ENCODE measurements around the gene ATP1A2.

ATP1A2 gene

GRCh38 chr1:160177231-160177630 lies 61.7 kb downstream of the ATP1A2 start:
- TF ChIP-seq EZH2phosphoT487 (conservative IDR thresholded peaks at IDR 0.05; ENCODE audit: low read length) (no peak), CTCF (IDR thresholded peaks at IDR 0.05; ENCODE audit: insufficient read depth, low read length, poor library complexity, severe bottlenecking) (no peak)
- Histone ChIP-seq H4K20me1 (ENCODE audit: low read depth, low read length) (no peaks in the 10 kb centered on the region), H3K4me2 (ENCODE audit: low read depth, low read length, poor library complexity, severe bottlenecking) (no peak overlapping the region), H3K79me2 (ENCODE audit: insufficient read depth, low read length) (no peaks in the 10 kb centered on the region), H3K27me3 (ENCODE audit: low read length) (no peaks in the 10 kb centered on the region), H3K9me3 (ENCODE audit: insufficient read depth, low read length) (no peaks in the 10 kb centered on the region), H2AFZ (ENCODE audit: low read depth, low read length, severe bottlenecking) (no peak overlapping the region), H3K27ac (ENCODE audit: low read depth, low read length) (no peak overlapping the region), H3K9ac (ENCODE audit: low read length) (no peak overlapping the region), H3F3A (ENCODE audit: insufficient read depth) (no peaks in the 10 kb centered on the region), H3K9me2 (replicated peaks; ENCODE audit: insufficient read depth, low read length) (no peaks in the 10 kb centered on the region), H3K36me3 (ENCODE audit: low read length) (no peaks in the 10 kb centered on the region), H3K4me3 (ENCODE audit: insufficient read depth, low read length, poor library complexity, severe bottlenecking) (no peak overlapping the region)

DNA sequence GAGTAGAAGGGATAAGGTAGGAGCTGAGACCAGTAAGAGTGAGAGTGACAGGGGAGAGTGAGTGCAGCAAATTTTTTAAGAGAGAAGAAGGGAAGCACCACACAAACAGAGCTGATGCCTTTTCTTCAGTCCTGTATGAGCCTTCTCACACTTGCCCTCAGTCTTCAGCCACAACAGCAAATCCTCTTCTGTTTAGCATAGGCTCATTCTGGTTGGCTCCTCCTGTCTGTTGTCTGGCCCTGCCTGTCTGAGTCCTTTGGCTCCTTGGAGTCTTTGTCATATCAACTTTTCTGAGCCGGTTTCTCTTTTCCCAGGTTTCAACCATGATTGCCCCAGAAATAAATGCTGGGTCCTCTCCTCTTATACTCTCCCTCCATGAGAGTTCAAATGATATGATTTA lies 62.1 kb downstream of the ATP1A2 start:
- Histone ChIP-seq H4K20me1 (ENCODE audit: low read depth, low read length) (no peaks in the 10 kb centered on the region), H3K9me3 (ENCODE audit: insufficient read depth, low read length) (no peaks in the 10 kb centered on the region), H3F3A (ENCODE audit: insufficient read depth) (no peaks in the 10 kb centered on the region), H2AFZ (ENCODE audit: low read depth, low read length, severe bottlenecking) (no peak overlapping the region), H3K9ac (ENCODE audit: low read length) (no peak overlapping the region), H3K27me3 (ENCODE audit: low read length) (no peaks in the 10 kb centered on the region), H3K4me3 (ENCODE audit: insufficient read depth, low read length, poor library complexity, severe bottlenecking) (no peak overlapping the region), H3K36me3 (ENCODE audit: low read length) (no peaks in the 10 kb centered on the region), H3K9me2 (replicated peaks; ENCODE audit: insufficient read depth, low read length) (no peaks in the 10 kb centered on the region), H3K27ac (ENCODE audit: low read depth, low read length) (no peak overlapping the region), H3K4me2 (ENCODE audit: low read depth, low read length, poor library complexity, severe bottlenecking) (no peak overlapping the region), H3K79me2 (ENCODE audit: insufficient read depth, low read length) (no peaks in the 10 kb centered on the region)
- no peak for TF ChIP-seq CTCF (IDR thresholded peaks at IDR 0.05; ENCODE audit: insufficient read depth, low read length, poor library complexity, severe bottlenecking)

- H3F3A ChIP-seq (ENCODE audit: insufficient read depth), result no peaks in the 10 kb centered on the region
- H2AFZ ChIP-seq (ENCODE audit: low read depth, low read length, severe bottlenecking), result no peak overlapping the region
- no peak overlapping the region for H3K27ac ChIP-seq (ENCODE audit: low read depth, low read length)
- no peaks in the 10 kb centered on the region for H3K36me3 ChIP-seq (ENCODE audit: low read length)
- H3K9ac ChIP-seq (ENCODE audit: low read length), result no peak overlapping the region
- no peaks in the 10 kb centered on the region for H3K9me3 ChIP-seq (ENCODE audit: insufficient read depth, low read length)
- H3K9me2 ChIP-seq (replicated peaks; ENCODE audit: insufficient read depth, low read length), result no peaks in the 10 kb centered on the region
- no peak overlapping the region for H3K4me3 ChIP-seq (ENCODE audit: insufficient read depth, low read length, poor library complexity, severe bottlenecking)
- H3K4me2 ChIP-seq (ENCODE audit: low read depth, low read length, poor library complexity, severe bottlenecking), result no peak overlapping the region
- H4K20me1 ChIP-seq (ENCODE audit: low read depth, low read length), result no peaks in the 10 kb centered on the region
- H3K79me2 ChIP-seq (ENCODE audit: insufficient read depth, low read length), result no peaks in the 10 kb centered on the region
- TF ChIP-seq EZH2phosphoT487 (conservative IDR thresholded peaks at IDR 0.05; ENCODE audit: low read length) (no peak), CTCF (IDR thresholded peaks at IDR 0.05; ENCODE audit: insufficient read depth, low read length, poor library complexity, severe bottlenecking) (no peak)
- H3K27me3 ChIP-seq (ENCODE audit: low read length), result no peaks in the 10 kb centered on the region
These were observed 63.2 kb downstream of the ATP1A2 start for GRCh38 chr1:160178731-160179130.

GRCh38 chr1:160179336-160179735 lies 63.8 kb downstream of the ATP1A2 start:
- Histone ChIP-seq H4K20me1 (ENCODE audit: low read depth, low read length) (no peaks in the 10 kb centered on the region), H2AFZ (ENCODE audit: low read depth, low read length, severe bottlenecking) (no peak overlapping the region), H3K27ac (ENCODE audit: low read depth, low read length) (no peak overlapping the region), H3K27me3 (ENCODE audit: low read length) (no peaks in the 10 kb centered on the region), H3K9me3 (ENCODE audit: insufficient read depth, low read length) (no peaks in the 10 kb centered on the region), H3K36me3 (ENCODE audit: low read length) (no peaks in the 10 kb centered on the region), H3K79me2 (ENCODE audit: insufficient read depth, low read length) (no peaks in the 10 kb centered on the region), H3F3A (ENCODE audit: insufficient read depth) (no peaks in the 10 kb centered on the region), H3K9me2 (replicated peaks; ENCODE audit: insufficient read depth, low read length) (no peaks in the 10 kb centered on the region), H3K4me2 (ENCODE audit: low read depth, low read length, poor library complexity, severe bottlenecking) (no peak overlapping the region), H3K9ac (ENCODE audit: low read length) (no peak overlapping the region), H3K4me3 (ENCODE audit: insufficient read depth, low read length, poor library complexity, severe bottlenecking) (no peak overlapping the region)
- TF ChIP-seq EZH2phosphoT487 (conservative IDR thresholded peaks at IDR 0.05; ENCODE audit: low read length) (no peak), CTCF (IDR thresholded peaks at IDR 0.05; ENCODE audit: insufficient read depth, low read length, poor library complexity, severe bottlenecking) (no peak)

Measured in SU-DHL-6 (cell line).